HT-29 (cell line): ENCODE measurements around the gene CCRL2. TPM values are rescaled to one million over a fixed set of nuclear protein-coding genes. Genes with fewer than 3 reads are reported as not detected.

ENCODE experiments used
- DNase-seq: peaks from one replicate; pipeline ENCODE4 v3.0.0-alpha.2; 2015; ENCODE audit warnings: low spot score
- total RNA-seq: library from RNA; depleted of rRNA; stranded (reverse); fragments of >200 nt; shearing (Covaris generic); gene quantifications from 2 replicates; pipeline ENCODE4 v1.2.3, GENCODE V29; 2014; rRNA removed

Gene CCRL2
- total RNA-seq, 1 experiment from 2014 or later = 7.4 TPM

DNA sequence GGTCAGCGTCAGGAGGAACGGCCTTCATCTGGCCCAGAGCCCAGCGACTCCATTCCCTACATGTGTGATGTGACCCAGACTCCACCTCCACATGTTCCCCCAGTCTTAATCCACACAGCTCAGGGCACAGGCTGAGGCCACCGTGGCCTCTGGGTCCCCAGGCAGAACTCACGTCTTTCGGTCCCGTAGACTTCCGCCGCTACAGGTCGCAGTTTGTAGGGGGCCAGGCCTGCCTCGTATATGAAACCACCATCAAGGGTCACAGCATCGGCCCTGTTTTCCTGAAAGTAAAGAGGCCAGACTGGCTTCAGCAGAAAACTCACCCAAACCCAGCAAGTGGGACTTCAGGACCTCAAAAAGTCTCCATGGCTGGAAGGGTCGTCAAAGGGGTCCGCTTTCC, 49.1 kb downstream of the CCRL2 start:
- DNase-seq = no peak

Other genes with a start within 250 kb of the CCRL2 start
- not detected in 2 replicates for gene CCR1, start 198.9 kb upstream of the CCRL2 start, total RNA-seq
- not detected in 2 replicates for gene CCR3, start 164.8 kb upstream of the CCRL2 start, total RNA-seq
- gene CCR2, start 53.1 kb upstream of the CCRL2 start, total RNA-seq = not detected in 2 replicates
- gene CCR5, start 36.3 kb upstream of the CCRL2 start, total RNA-seq = not detected in 2 replicates
- 0.03 and 1.1 TPM in 2 replicates for gene LTF, start 57.6 kb downstream of the CCRL2 start, total RNA-seq
- not detected in 2 replicates for gene RTP3, start 90.7 kb downstream of the CCRL2 start, total RNA-seq
- 0.52 and 0.84 TPM in 2 replicates for gene LRRC2, start 159.0 kb downstream of the CCRL2 start, total RNA-seq
- gene FAM240A, start 205.3 kb downstream of the CCRL2 start, total RNA-seq = not detected in 2 replicates